ENCODE measurements around the gene ARSH.

DNA sequence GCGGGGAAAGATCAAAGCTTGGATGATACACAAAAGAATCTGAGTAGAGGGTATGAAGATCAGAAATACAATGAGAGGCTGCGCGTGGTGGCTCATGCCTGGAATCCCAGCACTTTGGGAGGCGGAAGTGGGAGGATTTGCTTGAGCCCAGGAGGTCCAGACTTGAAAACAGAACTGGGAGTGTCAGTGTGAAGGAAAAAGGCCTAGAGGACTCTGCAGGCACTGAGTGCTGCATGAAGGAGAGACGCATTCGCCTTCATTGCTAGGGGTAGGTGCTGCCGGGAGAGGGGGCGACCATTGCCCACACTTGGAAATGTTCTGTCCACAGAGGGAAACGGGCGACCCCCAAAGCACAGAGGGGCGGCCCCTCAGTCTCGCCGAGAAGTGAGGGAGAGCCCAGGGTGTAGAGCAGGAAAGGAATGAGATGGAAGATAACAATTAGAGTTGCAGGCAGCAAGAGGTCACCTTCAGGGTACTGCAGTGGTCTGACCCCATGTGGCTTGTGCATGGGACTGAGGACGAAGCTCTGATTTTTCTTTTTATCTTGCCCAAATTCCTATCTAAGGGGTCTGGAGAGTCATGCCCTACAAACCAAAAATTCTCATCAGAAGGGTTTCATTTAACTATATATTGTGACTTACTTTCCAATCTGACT lies 45.4 kb upstream of the ARSH start:
- TF ChIP-seq, protein P1, sequence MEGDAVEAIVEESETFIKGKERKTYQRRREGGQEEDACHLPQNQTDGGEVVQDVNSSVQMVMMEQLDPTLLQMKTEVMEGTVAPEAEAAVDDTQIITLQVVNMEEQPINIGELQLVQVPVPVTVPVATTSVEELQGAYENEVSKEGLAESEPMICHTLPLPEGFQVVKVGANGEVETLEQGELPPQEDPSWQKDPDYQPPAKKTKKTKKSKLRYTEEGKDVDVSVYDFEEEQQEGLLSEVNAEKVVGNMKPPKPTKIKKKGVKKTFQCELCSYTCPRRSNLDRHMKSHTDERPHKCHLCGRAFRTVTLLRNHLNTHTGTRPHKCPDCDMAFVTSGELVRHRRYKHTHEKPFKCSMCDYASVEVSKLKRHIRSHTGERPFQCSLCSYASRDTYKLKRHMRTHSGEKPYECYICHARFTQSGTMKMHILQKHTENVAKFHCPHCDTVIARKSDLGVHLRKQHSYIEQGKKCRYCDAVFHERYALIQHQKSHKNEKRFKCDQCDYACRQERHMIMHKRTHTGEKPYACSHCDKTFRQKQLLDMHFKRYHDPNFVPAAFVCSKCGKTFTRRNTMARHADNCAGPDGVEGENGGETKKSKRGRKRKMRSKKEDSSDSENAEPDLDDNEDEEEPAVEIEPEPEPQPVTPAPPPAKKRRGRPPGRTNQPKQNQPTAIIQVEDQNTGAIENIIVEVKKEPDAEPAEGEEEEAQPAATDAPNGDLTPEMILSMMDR (IDR thresholded peaks at IDR 0.05), result no peak
- TF ChIP-seq POLR2A (IDR thresholded peaks at IDR 0.05), result no peak
